Activated CD8-positive, alpha-beta memory T cell treated with anti-CD3 and anti-CD28 coated beads, Interleukin-2, amount 10 ng/mL, durations not matched to agents 7 days and 5 days (primary cell): Measurements from ENCODE around the gene LSG1. TPM values are rescaled to one million over a fixed set of nuclear protein-coding genes. Genes with fewer than 3 reads are reported as not detected.

ENCODE experiments used
- ATAC-seq: fragments of 150-1000 bp; cut with Tn5 transposase; one replicate; pipeline ENCODE4 v1.10.0; 2021; ENCODE audit warnings: moderate library complexity
- CTCF ChIA-PET: fragments of 350-600 bp; sonication (Branson Sonifier 250); formaldehyde crosslinking; loops from one replicate; lab custom pipeline; 2021; ENCODE audit warnings: antibody characterized with exemption; lab: Charles Lee
- DNase-seq: peaks from one replicate; pipeline ENCODE4 v3.0.0-alpha.2; 2020
- H3K27ac Mint-ChIP-seq: one replicate; pipeline ENCODE4 v1.8.0; 2021; ENCODE audit warnings: mild to moderate bottlenecking, mixed read lengths
- H3K27me3 Mint-ChIP-seq: one replicate; pipeline ENCODE4 v1.8.0; 2021; ENCODE audit warnings: mixed read lengths
- H3K36me3 Mint-ChIP-seq: one replicate; pipeline ENCODE4 v1.8.0; 2021; ENCODE audit warnings: mild to moderate bottlenecking, mixed read lengths
- H3K4me1 Mint-ChIP-seq: one replicate; pipeline ENCODE4 v1.8.0; 2021; ENCODE audit warnings: mixed read lengths
- H3K4me3 Mint-ChIP-seq: one replicate; pipeline ENCODE4 v1.8.0; 2021; ENCODE audit warnings: mild to moderate bottlenecking, moderate library complexity, mixed read lengths
- H3K9me3 Mint-ChIP-seq: one replicate; pipeline ENCODE4 v1.8.0; 2022; ENCODE audit warnings: low read depth, mixed read lengths
- total RNA-seq, 2 experiments: library from RNA; stranded (reverse); gene quantifications; one replicate each; pipeline ENCODE4 v1.2.3, GENCODE V29; 2021

Gene LSG1
- total RNA-seq, 2 experiments from 2014 or later = 42.8 to 58.7 TPM

- CTCF ChIA-PET = interaction anchor here (0.8 to 6.7 kb wide), 19 partner anchors 8 to 587 kb away, joined by 3 to 98 read pairs (median 5); partner anchors contain the start of genes LSG1, TMEM44 and XXYLT1
- no peak overlapping the region for H3K27ac Mint-ChIP-seq
- H3K9me3 Mint-ChIP-seq = no peaks in the 10 kb centered on the region
- no peaks in the 10 kb centered on the region for H3K36me3 Mint-ChIP-seq
- ATAC-seq (no peak), DNase-seq (no peak)
- peaks cover 38% of the 10 kb centered on the region for H3K27me3 Mint-ChIP-seq
- peaks cover 50% of the 10 kb centered on the region for H3K4me1 Mint-ChIP-seq
- no peak overlapping the region for H3K4me3 Mint-ChIP-seq
These were observed 11.4 kb upstream of the LSG1 start for GRCh38 chr3:194683380-194683779.

- H3K9me3 Mint-ChIP-seq = no peaks in the 10 kb centered on the region
These were observed 10.8 kb upstream of the LSG1 start for GRCh38 chr3:194682694-194683310.

GRCh38 chr3:194682189-194682693, 10.2 kb upstream of the LSG1 start:
- Mint-ChIP-seq H3K4me1 (peaks cover 45% of the 10 kb centered on the region), H3K27me3 (peaks cover 35% of the 10 kb centered on the region), H3K4me3 (no peak overlapping the region), H3K36me3 (no peaks in the 10 kb centered on the region), H3K9me3 (no peaks in the 10 kb centered on the region), H3K27ac (no peak overlapping the region)
- ATAC-seq = no peak
- peak; percentile 18 for DNase-seq
- CTCF ChIA-PET = interaction anchor here (0.6 to 6.7 kb wide), 31 partner anchors 9 to 1168 kb away, joined by 3 to 98 read pairs (median 4); partner anchors contain the start of genes LSG1 and XXYLT1

More at GRCh38 chr3:194682694-194683310, 10.8 kb upstream of the LSG1 start:
- peak; percentile 61 for ATAC-seq
- Mint-ChIP-seq H3K36me3 (no peaks in the 10 kb centered on the region), H3K4me1 (peaks cover 47% of the 10 kb centered on the region), H3K27me3 (peaks cover 37% of the 10 kb centered on the region), H3K27ac (no peak overlapping the region), H3K4me3 (no peak overlapping the region)
- DNase-seq = peak; percentile 84
- CTCF ChIA-PET = interaction anchor here (0.6 to 6.7 kb wide), 35 partner anchors 8 to 1167 kb away, joined by 3 to 98 read pairs (median 4); partner anchors contain the start of genes LSG1, TMEM44 and XXYLT1

GRCh38 chr3:194680888-194681615, 9.1 kb upstream of the LSG1 start:
- no peak overlapping the region for H3K27ac Mint-ChIP-seq
- DNase-seq (peak; percentile 34), ATAC-seq (no peak)
- CTCF ChIA-PET = interaction anchor here (3.5 kb wide), 1 partner anchor 8 kb away, joined by 98 read pairs; the partner anchor contains the start of gene LSG1
- no peak overlapping the region for H3K4me3 Mint-ChIP-seq
- H3K36me3 Mint-ChIP-seq = no peaks in the 10 kb centered on the region
- peaks cover 41% of the 10 kb centered on the region for H3K4me1 Mint-ChIP-seq
- peaks cover 26% of the 10 kb centered on the region for H3K27me3 Mint-ChIP-seq
- H3K9me3 Mint-ChIP-seq = no peaks in the 10 kb centered on the region

- Mint-ChIP-seq H3K27ac (no peak overlapping the region), H3K36me3 (no peaks in the 10 kb centered on the region), H3K4me1 (peaks cover 29% of the 10 kb centered on the region), H3K4me3 (no peak overlapping the region), H3K9me3 (no peaks in the 10 kb centered on the region), H3K27me3 (no peaks in the 10 kb centered on the region)
- DNase-seq (no peak), ATAC-seq (no peak)
- CTCF ChIA-PET = interaction anchor here (1.0 to 2.3 kb wide), 3 partner anchors 15 to 581 kb away, joined by 3 to 6 read pairs (median 4); no protein-coding TSS in a partner anchor
These were observed 4.5 kb upstream of the LSG1 start for GRCh38 chr3:194676471-194676870.

- H3K36me3 Mint-ChIP-seq = no peaks in the 10 kb centered on the region
- CTCF ChIA-PET = interaction anchor here (1.2 to 9.3 kb wide), 4 partner anchors 7 to 596 kb away, joined by 3 to 98 read pairs (median 43); partner anchors contain the start of genes FAM43A and XXYLT1
- H3K4me3 Mint-ChIP-seq = no peak overlapping the region
- H3K27me3 Mint-ChIP-seq = no peaks in the 10 kb centered on the region
- peaks cover 33% of the 10 kb centered on the region for H3K4me1 Mint-ChIP-seq
- DNase-seq = peak; percentile 33
- no peak for ATAC-seq
- peak overlapping the region; percentile 10 for H3K27ac Mint-ChIP-seq
- no peaks in the 10 kb centered on the region for H3K9me3 Mint-ChIP-seq
These were observed 3.7 kb upstream of the LSG1 start for GRCh38 chr3:194675680-194676079.

- Mint-ChIP-seq H3K9me3 (no peaks in the 10 kb centered on the region), H3K27ac (peak overlapping the region; percentile 63), H3K4me1 (peaks cover 36% of the 10 kb centered on the region), H3K4me3 (peak overlapping the region; percentile 28), H3K36me3 (no peaks in the 10 kb centered on the region), H3K27me3 (no peaks in the 10 kb centered on the region)
- DNase-seq (peak; percentile 60), ATAC-seq (no peak)
- CTCF ChIA-PET = interaction anchor here (0.7 to 9.3 kb wide), 7 partner anchors 7 to 596 kb away, joined by 3 to 98 read pairs (median 3); partner anchors contain the start of genes FAM43A and XXYLT1
These were observed 3.2 kb upstream of the LSG1 start for GRCh38 chr3:194675081-194675640.

- Mint-ChIP-seq H3K36me3 (peaks cover 8% of the 10 kb centered on the region), H3K9me3 (no peaks in the 10 kb centered on the region), H3K27ac (peak overlapping the region; percentile 12), H3K4me1 (peaks cover 40% of the 10 kb centered on the region), H3K27me3 (no peaks in the 10 kb centered on the region), H3K4me3 (no peak overlapping the region)
- CTCF ChIA-PET = interaction anchor here (0.7 to 9.3 kb wide), 8 partner anchors 9 to 597 kb away, joined by 3 to 98 read pairs (median 4); partner anchors contain the start of genes FAM43A and XXYLT1
- DNase-seq (no peak), ATAC-seq (no peak)
These were observed 1.8 kb upstream of the LSG1 start for GRCh38 chr3:194673761-194674160.

- Mint-ChIP-seq H3K4me3 (peak overlapping the region; percentile 89), H3K9me3 (no peaks in the 10 kb centered on the region), H3K4me1 (peaks cover 40% of the 10 kb centered on the region), H3K36me3 (peaks cover 14% of the 10 kb centered on the region), H3K27ac (peak overlapping the region; percentile 62), H3K27me3 (no peaks in the 10 kb centered on the region)
- ATAC-seq (no peak), DNase-seq (no peak)
- CTCF ChIA-PET = interaction anchor here (0.8 to 9.3 kb wide), 12 partner anchors 9 to 598 kb away, joined by 3 to 98 read pairs (median 10); partner anchors contain the start of genes FAM43A, TMEM44 and XXYLT1
These were observed 885 bp upstream of the LSG1 start for GRCh38 chr3:194672876-194673275.

- Mint-ChIP-seq H3K9me3 (no peaks in the 10 kb centered on the region), H3K4me1 (peaks cover 42% of the 10 kb centered on the region), H3K27me3 (no peaks in the 10 kb centered on the region), H3K27ac (peak overlapping the region; percentile 95), H3K36me3 (peaks cover 20% of the 10 kb centered on the region), H3K4me3 (peak overlapping the region; percentile 89)
- CTCF ChIA-PET = interaction anchor here (0.6 to 9.3 kb wide), 23 partner anchors 10 to 916 kb away, joined by 3 to 98 read pairs (median 4); partner anchors contain the start of genes FAM43A, TMEM44 and XXYLT1
- DNase-seq (no peak), ATAC-seq (peak; percentile 22)
These were observed 486 bp downstream of the LSG1 start for GRCh38 chr3:194671511-194671899.

GRCh38 chr3:194667363-194667762, 4.6 kb downstream of the LSG1 start:
- no peak overlapping the region for H3K4me3 Mint-ChIP-seq
- peaks cover 22% of the 10 kb centered on the region for H3K4me1 Mint-ChIP-seq
- no peak overlapping the region for H3K27ac Mint-ChIP-seq
- H3K36me3 Mint-ChIP-seq = peaks cover 39% of the 10 kb centered on the region
- no peaks in the 10 kb centered on the region for H3K27me3 Mint-ChIP-seq
- no peaks in the 10 kb centered on the region for H3K9me3 Mint-ChIP-seq
- CTCF ChIA-PET = interaction anchor here (2.7 to 9.3 kb wide), 2 partner anchors 15 to 20 kb away, joined by 12 to 80 read pairs; partner anchors contain the start of gene FAM43A
- ATAC-seq (no peak), DNase-seq (no peak)

GRCh38 chr3:194664857-194665256, 7.1 kb downstream of the LSG1 start:
- H3K36me3 Mint-ChIP-seq = peaks cover 41% of the 10 kb centered on the region
- ATAC-seq (no peak), DNase-seq (no peak)
- H3K27ac Mint-ChIP-seq = peak overlapping the region; percentile 1
- CTCF ChIA-PET = interaction anchor here (2.7 kb wide), 1 partner anchor 18 kb away, joined by 12 read pairs; no protein-coding TSS in a partner anchor
- H3K27me3 Mint-ChIP-seq = no peaks in the 10 kb centered on the region
- no peak overlapping the region for H3K4me3 Mint-ChIP-seq
- H3K9me3 Mint-ChIP-seq = no peaks in the 10 kb centered on the region
- peaks cover 17% of the 10 kb centered on the region for H3K4me1 Mint-ChIP-seq
